HG03060 (cell line): ENCODE measurements around the gene GRPEL1.
"Not testable (repeated sequence)": the region's sequence is repeated elsewhere in the genome, so short reads cannot be mapped to it uniquely, and the experiment has no call there.

ENCODE experiments used
- ATAC-seq: cut with Tn5 transposase; IDR thresholded peaks from one replicate; pipeline ENCODE4 v1.9.1; 2021; ENCODE audit warnings: low read depth, moderate number of reproducible peaks; ENCODE audit not compliant: unreplicated experiment

GRPEL1 gene

GRCh38 chr4:7094916-7095315 lies 27.1 kb upstream of the GRPEL1 start:
- no peak for ATAC-seq

DNA sequence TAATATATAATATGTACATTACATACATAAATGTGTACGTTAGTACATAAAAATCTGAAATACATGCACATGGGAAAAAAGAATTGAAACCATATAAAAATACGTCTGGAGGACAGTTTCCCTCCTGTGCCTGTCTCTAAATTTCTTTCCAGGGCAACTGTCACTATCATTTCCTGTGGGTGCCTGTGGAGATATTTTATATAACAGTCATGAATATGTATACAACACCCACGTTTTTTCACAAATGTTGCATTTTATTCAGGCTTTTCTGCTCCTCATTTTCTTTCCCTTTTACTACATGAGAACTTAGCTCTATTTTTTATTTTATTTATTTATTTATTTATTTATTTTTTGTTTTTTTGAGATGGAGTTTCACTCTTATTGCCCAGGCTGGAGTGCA lies 24.2 kb upstream of the GRPEL1 start:
- no peak for ATAC-seq

- no peak for ATAC-seq
Measured at GRCh38 chr4:7089213-7089986, 21.5 kb upstream of the GRPEL1 start.

GRCh38 chr4:7087036-7087435 lies 19.2 kb upstream of the GRPEL1 start:
- no peak for ATAC-seq

- ATAC-seq: no peak
Measured at GRCh38 chr4:7086384-7086783, 18.5 kb upstream of the GRPEL1 start.

DNA sequence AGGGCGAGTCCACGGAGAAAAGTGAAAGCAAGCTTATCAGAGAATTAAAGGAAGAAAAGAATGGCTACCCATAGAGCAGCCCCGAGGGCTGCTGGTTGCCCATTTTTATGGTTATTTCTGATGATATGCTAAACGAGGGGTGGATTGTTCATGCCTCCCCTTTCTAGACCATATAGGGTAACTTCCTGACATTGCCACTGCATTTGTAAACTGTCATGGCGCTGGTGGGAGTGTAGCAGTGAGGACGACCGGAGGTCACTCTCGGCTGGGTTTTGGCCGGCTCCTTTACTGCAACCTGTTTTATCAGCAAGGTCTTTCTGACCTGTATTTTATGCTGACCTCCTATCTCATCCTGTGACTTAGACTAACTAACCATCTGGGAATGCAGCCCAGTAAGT lies 16.7 kb upstream of the GRPEL1 start:
- not testable (repeated sequence) for ATAC-seq

GRCh38 chr4:7083597-7084563 lies 16.0 kb upstream of the GRPEL1 start:
- ATAC-seq: no peak

DNA sequence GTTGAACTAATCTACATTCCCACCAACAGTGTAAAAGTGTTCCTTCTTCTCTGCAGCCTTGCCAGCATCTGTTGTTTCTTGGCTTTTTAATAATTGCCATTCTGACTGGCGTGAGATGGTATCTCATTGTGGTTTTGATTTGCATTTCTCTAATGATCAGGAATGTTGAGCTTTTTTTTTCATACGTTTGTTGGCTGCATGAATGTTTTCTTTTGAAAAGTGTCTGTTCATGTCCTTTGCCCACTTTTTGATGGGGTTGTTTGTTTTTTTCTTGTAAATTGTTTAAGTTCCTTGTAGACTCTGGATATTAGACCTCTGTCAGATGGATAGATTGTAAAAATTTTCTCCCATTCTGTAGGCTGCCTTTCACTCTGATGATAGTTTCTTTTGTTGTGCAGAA lies 12.0 kb upstream of the GRPEL1 start:
- not testable (repeated sequence) for ATAC-seq

- ATAC-seq: not testable (repeated sequence)
Measured at GRCh38 chr4:7079483-7079882, 11.6 kb upstream of the GRPEL1 start.

- no peak for ATAC-seq
Measured at GRCh38 chr4:7078025-7078424, 10.2 kb upstream of the GRPEL1 start.

GRCh38 chr4:7077371-7077770 lies 9.5 kb upstream of the GRPEL1 start:
- no peak for ATAC-seq

DNA sequence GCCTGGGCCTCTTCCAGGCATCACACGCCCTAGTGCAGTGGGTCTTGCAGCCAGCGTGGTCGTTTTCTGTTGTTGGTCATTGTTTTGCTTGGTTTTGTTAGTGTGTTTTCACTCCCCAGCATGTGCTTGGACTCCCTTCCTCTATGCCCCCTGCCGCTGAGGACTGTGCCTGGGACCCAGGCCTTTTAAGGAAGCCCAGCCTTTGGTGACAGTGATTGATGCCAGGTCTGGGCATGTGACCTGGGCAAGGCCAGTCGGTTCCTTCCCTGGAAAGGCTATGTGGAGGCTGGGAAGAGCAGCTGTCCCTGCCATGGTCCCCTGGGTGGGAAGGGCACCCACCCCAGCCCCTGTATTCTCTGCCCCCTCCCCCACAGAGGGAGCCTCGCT lies 8.8 kb upstream of the GRPEL1 start:
- ATAC-seq: no peak

DNA sequence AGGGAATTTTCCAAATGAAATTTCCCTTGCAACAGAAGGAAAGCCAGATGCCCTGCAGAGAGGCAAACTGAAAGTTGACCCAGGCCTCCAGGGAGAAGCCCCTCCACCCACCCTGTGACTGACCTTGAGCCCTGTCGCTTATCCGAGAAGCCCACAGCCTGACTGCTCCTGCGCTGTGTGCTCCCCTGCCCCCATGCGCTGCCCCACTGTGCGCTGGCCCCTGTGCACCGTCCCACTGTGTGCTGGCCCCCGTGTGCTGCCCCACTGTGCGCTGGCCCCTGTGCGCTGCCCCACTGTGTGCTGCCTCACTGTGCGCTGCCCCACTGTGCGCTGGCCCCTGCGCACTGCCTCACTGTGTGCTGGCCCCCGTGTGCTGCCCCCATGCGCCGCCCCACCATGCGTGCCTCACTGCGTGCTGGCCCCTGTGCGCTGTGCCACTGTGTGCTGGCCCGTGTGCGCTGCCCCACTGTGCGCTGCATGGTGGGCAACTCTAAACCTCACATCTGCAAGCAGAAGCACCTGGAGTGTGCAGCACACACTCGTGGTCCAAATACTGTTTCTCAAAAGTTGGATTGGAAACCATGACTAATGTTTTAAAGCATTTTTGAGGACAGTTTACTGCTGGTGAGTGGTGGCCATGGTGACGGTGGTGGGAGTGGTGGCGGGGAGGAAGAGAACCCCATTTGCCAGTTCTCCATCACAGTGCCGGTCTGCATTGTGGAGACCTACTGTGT lies 8.3 kb upstream of the GRPEL1 start:
- ATAC-seq: no peak

- ATAC-seq: no peak
Measured at GRCh38 chr4:7074426-7074825, 6.6 kb upstream of the GRPEL1 start.

GRCh38 chr4:7073526-7074390 lies 5.9 kb upstream of the GRPEL1 start:
- no peak for ATAC-seq

DNA sequence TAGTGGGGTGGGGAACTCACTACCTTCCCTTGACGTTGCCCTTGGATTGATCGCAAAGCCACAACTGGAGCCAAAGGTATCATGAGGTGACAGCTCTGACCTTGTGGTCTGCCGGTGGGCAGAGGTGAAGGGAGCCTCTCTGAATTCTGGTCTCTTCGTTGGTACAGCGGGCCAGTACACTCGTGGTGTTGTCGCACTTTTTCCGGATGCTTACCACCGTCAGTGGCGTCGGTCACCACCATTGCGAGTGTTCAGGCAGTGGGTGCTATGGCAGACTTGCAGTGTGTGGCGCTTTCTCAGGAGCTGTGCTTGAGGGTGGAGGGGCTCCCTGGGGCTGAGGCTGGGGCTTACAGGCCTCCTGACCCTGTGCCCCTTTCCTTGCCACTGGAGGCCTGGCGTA lies 5.2 kb upstream of the GRPEL1 start:
- no peak for ATAC-seq

DNA sequence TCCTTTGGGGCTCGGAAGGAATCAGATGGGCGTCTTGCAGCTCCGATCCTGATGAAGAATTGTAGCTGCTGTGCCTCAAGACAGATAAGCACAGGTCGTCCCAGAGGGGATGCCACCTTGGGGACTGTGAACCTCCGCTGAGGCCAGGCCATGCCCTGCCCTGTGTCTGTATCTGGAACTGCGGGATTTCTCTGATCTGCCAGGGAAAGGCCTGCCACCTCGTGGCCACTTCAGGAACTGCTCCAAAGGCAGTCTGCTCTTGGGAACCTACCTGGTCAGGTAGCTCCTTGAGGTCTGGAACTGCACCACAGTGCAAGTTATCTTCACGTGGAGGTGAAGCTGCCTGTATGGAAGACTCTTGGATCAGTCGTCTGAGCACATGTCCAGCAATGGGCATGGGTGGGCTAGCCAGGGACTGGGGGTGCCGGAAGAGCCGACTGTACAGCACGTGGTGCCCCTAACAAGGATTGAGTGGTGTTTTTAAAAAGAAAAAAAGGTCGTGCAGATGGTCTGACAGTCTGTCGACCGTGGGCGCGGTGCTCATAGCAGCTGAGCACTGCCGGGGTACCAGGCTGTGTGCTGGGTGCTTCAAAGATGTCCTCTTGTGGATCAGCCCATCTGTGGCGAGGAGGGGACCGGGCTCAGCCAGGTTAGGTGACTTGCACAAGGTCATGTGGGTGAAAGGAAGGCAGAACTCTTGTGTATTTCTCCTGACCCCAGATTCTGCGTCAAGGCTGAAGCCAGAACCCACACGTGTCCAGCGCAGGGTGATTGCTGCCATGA lies 3.1 kb upstream of the GRPEL1 start:
- ATAC-seq: peak; percentile 40

DNA sequence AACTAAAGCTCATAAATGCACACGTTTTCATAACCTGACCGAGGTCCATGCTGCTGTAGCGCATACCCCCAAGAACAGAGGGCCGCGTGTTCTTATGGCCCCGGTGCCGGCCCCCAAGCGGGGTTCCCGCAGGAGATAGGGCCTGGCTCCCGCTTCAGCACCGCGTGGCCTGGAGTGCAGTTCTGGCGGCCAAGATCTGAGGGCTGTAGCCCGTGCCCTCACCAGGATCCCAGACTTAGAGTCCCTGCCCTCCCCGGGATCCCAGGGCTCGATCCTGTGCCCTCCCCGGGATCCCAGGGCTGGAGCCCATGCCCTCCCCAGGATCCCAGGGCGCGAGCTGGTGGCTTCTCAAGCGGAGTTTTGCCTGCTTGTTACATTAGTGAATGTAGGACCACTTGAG lies 1.0 kb upstream of the GRPEL1 start:
- no peak for ATAC-seq

GRCh38 chr4:7068279-7068842 lies 497 bp upstream of the GRPEL1 start:
- ATAC-seq: peak; percentile 2
